ENCODE measurements around the gene RPS6KC1. TPM values are rescaled to one million over a fixed set of nuclear protein-coding genes. Genes with fewer than 3 reads are reported as not detected.

Gene RPS6KC1
- total and polyA plus RNA-seq, 2 donors (not counting 3 experiments of a cell fraction or from before 2014, with no cell fraction given), result 5.1 to 18.6 TPM

DNA sequence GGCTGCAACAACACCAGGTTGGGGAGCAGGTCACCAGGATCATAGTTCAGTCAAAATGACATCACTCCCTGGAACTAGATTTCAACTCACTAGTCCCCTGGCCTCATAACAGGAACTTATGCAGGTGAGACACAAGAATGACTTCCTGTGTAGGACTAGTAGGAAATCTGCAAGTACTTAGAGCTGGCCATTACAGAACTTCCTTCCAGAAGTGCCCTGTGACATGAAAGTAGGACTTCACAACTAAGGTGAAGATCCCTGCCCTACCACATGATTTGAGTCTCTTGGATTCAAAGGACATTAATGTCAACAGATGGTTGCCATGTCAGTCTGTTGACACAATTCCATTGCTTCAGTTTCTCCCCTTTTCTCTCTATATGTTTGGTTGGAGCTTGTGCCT is 223.1 kb downstream of the RPS6KC1 start:
- H3K27ac ChIP-seq (ENCODE audit: insufficient read depth, low read depth, low read length), result no peak overlapping the region
- no peak overlapping the region for H3K4me2 ChIP-seq (ENCODE audit: insufficient read depth, low read length)
- intact Hi-C loops (cut with micrococcal nuclease), result no loop called here
- ChIA-PET POLR2A (no interaction called here), CTCF (no interaction called here)
- no peaks in the 10 kb centered on the region for H3K9me1 ChIP-seq (replicated peaks; ENCODE audit: control insufficient read depth, extremely low read depth, insufficient read depth, low read length)
- FAIRE-seq (no peak), DNase-seq (ENCODE audit: low read depth, low spot score) (peak; percentile 6)
- H3K9me3 ChIP-seq (replicated peaks; ENCODE audit: control insufficient read depth, insufficient read depth, low read length), result no peaks in the 10 kb centered on the region
- TF ChIP-seq POLR2AphosphoS5 (IDR thresholded peaks at IDR 0.05; ENCODE audit: insufficient read depth, low read depth, low read length) (no peak), FOS (IDR thresholded peaks at IDR 0.05; ENCODE audit: borderline replicate concordance, insufficient read depth, low read length) (no peak), POLR2A (IDR thresholded peaks at IDR 0.05; ENCODE audit: low read depth, low read length) (no peak), MYC (IDR thresholded peaks at IDR 0.05; ENCODE audit: low read depth, low read length) (no peak), EZH2 (IDR thresholded peaks at IDR 0.05; ENCODE audit: borderline replicate concordance, low read depth, low read length, severe bottlenecking) (no peak), JUN (IDR thresholded peaks at IDR 0.05; ENCODE audit: borderline replicate concordance, insufficient read depth, insufficient read length, low read depth) (no peak), GATA2 (IDR thresholded peaks at IDR 0.05; ENCODE audit: insufficient read depth, insufficient read length, low read depth, low read length) (no peak)
- TF ChIP-seq, protein P1, sequence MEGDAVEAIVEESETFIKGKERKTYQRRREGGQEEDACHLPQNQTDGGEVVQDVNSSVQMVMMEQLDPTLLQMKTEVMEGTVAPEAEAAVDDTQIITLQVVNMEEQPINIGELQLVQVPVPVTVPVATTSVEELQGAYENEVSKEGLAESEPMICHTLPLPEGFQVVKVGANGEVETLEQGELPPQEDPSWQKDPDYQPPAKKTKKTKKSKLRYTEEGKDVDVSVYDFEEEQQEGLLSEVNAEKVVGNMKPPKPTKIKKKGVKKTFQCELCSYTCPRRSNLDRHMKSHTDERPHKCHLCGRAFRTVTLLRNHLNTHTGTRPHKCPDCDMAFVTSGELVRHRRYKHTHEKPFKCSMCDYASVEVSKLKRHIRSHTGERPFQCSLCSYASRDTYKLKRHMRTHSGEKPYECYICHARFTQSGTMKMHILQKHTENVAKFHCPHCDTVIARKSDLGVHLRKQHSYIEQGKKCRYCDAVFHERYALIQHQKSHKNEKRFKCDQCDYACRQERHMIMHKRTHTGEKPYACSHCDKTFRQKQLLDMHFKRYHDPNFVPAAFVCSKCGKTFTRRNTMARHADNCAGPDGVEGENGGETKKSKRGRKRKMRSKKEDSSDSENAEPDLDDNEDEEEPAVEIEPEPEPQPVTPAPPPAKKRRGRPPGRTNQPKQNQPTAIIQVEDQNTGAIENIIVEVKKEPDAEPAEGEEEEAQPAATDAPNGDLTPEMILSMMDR (IDR thresholded peaks at IDR 0.05; ENCODE audit: extremely low read depth in 1 of 2, insufficient read depth in 1 of 2, low read depth in 1 of 2, low read length in 2 of 2), result no peak
- TF ChIP-seq, protein P2, sequence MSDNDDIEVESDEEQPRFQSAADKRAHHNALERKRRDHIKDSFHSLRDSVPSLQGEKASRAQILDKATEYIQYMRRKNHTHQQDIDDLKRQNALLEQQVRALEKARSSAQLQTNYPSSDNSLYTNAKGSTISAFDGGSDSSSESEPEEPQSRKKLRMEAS (IDR thresholded peaks at IDR 0.05; ENCODE audit: insufficient read depth, insufficient read length), result no peak
- no peaks in the 10 kb centered on the region for H3K27me3 ChIP-seq (ENCODE audit: control insufficient read depth in 2 of 2, insufficient read depth in 2 of 2, low read length in 2 of 2)
- no peaks in the 10 kb centered on the region for H3K79me2 ChIP-seq (ENCODE audit: control insufficient read depth, insufficient read depth, low read length)
- no peak overlapping the region for H3K9ac ChIP-seq (replicated peaks; ENCODE audit: extremely low read depth, insufficient read depth, low read length)
- no peaks in the 10 kb centered on the region for H3K36me3 ChIP-seq (ENCODE audit: control insufficient read depth in 2 of 2, extremely low read depth in 1 of 2, insufficient read depth in 2 of 2, low read length in 2 of 2)
- peaks cover 2% of the 10 kb centered on the region for H3K4me1 ChIP-seq (ENCODE audit: control insufficient read depth, extremely low read depth, insufficient read depth, low read length)
- H3K4me3 ChIP-seq (replicated peaks in 1 of 3; ENCODE audit: insufficient read depth in 1 of 3, low read depth in 1 of 3, low read length in 3 of 3), result no peak overlapping the region
- dilution Hi-C loops (cut with MboI; ENCODE audit: extremely low pct_ligation_motif_present, low sequenced_read_pairs), result no loop called here
- no peak overlapping the region for H2AFZ ChIP-seq (ENCODE audit: low read depth, low read length)
- BruUV-seq (replicated peaks), result no TSS peak
- H4K20me1 ChIP-seq (replicated peaks; ENCODE audit: control insufficient read depth, extremely low read depth, insufficient read depth, low read length), result no peaks in the 10 kb centered on the region

Measured in endothelial cell of umbilical vein (primary cell).